T follicular helper cell (primary cell): ENCODE data around the gene ASTN2.

Experiments
- DNase-seq: peaks from one replicate; pipeline ENCODE4 v3.0.0-alpha.2; 2020; ENCODE audit warnings: low read depth

ASTN2 gene

DNA sequence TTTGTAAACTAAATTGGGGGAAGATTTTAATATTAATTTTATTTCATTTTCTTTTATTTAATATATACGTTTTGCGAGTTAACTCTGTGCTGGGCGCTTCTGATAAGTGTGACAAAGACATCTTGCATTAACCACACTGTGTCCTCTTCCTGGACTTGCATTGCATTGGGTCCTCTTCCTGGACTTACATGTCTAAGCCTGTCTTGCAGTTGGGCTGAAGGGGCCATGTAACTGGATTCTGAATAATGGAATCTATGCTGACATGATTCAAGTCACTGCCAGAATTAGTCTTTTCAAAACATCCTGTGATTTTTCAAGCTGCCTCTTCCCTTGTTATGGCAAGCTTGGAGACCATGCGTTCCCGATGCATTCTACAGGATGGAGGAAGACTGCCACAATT lies 605.2 kb downstream of the ASTN2 start:
- no peak for DNase-seq

DNA sequence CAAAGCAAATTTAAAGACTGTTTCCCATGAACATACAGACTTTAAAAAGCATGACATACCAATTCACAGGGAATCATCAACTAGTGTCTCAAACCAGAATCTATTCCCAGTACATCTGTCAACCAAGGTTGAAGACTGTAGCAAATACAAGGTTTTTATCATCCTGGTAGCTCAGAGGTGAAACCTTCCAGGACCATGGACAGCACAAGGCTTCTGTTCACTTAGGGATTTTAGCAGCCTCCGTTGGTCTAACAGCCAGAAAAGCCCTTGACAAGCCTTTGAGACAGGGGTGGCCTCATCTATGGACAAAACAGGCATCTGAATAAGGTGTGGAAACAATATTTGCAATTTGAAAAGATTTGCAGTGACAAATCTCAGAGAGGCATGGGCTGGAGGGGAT lies 608.8 kb downstream of the ASTN2 start:
- DNase-seq, result no peak

DNA sequence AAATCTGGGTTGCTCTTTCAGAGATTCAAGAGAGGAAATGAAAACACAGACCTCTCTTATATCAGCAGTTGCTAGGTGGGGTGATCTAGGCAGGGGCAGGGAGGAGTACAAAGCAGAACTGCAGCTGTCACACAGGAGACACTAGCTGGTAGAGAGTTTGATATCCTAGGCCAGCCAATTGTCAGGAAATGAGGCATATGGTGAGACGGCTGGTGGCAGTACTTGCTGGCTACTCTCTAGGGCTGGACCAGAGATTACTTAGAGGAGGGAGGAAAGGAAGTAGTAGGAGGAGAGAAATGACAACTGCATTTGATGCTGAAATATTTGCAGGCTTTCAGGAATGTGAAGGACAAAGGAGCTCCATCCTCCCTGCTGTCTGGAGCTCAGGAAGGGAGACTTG lies 614.0 kb downstream of the ASTN2 start:
- no peak for DNase-seq

DNA sequence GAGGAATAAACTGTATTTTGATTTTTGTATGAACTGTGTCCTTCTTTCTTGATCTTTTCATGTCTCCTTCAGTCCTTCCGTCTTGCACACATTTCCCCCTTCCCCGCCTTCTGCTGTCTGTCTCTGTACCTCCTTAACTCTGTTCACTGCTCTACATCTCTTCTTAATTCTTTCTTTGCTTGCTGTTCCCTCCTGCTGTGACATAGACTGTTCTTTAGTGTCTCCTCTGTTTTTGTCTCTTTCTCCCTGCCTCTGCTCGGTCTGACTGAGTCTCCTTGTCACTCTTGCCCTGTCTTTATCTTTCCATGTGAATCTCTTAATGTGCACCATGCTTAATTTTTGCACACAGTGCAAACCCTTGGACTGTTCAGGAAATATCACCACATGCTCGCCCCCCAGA lies 614.8 kb downstream of the ASTN2 start:
- DNase-seq, result no peak

DNA sequence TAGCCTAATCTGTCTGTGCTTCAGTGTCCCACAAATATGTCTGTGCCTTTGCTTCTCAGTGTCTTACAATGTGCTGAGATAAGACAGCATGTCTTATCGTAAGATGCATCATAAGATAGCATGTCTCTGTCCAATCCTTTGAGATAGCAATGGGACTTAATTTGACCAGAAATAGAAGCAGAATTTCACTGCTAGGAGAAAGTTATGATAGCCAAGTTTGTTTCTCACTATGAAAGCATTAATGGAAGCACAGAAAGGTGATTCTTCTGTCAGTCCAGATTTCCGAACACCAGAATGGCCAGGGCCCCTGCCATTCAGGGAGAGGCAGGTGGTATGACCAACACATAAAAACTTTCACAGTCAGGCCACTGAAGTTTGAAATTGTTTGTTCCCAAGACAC lies 616.3 kb downstream of the ASTN2 start:
- DNase-seq, result no peak

DNA sequence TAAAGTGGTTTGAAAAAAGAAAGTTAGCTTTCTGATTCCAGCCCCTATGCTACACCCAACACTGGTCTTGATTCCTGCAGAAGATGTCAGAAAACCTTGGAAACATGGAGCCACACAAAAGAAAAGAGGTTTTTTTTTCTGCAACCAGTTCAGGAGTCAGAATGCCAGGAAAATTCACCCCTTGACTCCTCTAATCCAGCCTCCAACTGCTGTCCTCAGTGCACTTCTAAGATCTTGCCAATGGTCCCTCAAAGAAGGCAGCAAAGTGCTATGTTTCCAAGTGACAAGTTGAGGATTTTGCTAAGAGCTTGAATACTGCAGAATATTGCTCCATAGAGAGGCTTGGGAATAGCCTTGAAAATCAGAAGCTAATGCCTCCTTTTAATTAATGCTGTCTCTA lies 617.6 kb downstream of the ASTN2 start:
- no peak for DNase-seq

DNA sequence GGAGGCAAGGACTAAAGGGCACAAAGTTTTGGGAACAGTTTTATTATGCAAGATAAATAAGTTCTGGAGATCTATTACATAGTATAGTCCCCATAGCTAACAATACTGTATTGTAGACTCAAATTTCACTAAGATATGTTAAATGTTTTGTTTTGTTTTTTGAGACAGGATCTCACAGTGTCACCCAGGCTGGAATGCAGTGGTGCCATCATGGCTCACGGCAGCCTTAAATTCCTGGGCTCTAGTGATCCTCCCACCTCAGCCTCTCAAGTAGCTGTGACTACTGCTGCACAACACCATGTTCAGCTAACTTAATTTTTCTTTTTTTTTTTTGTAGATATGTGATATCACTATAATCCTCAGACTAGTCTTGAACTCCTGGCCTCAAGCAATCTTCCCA lies 618.2 kb downstream of the ASTN2 start:
- DNase-seq, result no peak

DNA sequence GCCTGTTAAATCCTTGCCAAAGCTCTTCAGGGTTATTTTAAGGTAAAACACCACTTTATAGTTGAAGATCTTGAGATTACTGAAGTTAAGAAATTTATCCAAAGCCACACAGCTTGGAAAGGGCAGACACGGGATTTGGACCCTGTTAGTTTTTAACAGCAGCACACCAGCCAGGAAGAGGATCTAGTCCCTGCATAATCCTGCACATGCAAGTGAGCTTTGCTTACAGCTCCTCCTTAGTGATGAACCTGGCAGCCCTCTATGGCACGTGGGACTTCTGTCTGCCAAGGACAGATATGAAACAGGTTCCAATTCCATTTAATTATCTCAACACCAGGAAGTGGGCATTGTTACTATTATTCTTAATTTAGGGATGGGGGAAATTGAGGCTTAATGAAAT lies 619.0 kb downstream of the ASTN2 start:
- DNase-seq, result no peak

DNA sequence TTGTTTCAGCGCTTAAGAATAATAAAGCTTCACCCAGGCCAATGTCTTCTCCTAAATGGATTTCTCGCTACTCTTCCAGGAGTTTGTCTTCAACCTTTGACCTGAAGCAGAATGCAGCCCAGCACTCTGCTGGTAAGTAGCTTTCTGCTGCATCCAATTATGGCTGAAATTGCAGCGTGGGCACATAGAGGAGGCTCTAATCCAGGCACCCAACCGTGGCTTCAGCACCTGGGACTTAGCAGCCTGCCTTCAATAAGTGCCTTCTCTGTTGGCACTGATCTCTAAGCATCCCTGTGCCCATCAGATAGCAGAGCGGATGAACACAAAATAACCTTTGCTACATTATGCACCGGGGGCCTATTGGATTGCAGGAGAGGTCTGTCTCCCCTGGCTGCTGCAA lies 622.6 kb downstream of the ASTN2 start:
- no peak for DNase-seq

DNA sequence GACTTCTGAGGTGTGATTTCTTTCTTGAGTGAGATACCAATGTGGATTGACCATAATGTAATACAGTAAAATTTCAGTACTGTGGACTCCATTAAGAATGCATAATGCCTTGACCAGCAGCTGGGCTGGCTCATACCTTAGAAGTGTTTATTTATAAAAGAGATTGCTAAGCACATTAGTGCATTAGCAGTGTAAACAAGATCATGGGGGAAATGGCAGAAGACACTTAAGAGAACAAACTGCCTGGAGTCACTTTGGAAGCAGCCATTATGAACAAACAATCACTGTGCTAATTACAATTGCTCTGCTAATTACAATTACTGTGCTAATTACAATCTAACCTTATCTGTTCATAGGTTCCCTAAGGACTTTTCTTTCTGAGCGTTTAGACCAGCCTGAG lies 623.5 kb downstream of the ASTN2 start:
- no peak for DNase-seq

DNA sequence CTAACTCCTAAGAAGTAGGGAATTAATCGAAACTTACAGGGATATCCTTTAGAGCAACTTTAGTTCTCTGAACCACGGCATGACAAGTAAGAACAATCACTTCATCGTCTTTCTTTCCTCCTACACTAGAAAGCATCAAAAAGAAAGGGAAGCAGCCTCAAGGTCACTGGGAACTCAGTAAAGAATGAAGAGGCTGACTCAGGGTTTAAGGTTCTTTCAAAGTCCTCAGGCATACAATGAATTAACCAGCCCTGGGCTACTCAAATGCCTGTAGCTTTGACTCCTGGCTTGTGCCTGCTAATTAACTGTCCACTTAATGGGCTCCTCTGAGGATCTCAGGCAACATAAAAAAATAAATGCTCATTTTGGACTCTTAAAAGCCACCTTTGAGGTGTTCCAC lies 625.8 kb downstream of the ASTN2 start:
- no peak for DNase-seq

DNA sequence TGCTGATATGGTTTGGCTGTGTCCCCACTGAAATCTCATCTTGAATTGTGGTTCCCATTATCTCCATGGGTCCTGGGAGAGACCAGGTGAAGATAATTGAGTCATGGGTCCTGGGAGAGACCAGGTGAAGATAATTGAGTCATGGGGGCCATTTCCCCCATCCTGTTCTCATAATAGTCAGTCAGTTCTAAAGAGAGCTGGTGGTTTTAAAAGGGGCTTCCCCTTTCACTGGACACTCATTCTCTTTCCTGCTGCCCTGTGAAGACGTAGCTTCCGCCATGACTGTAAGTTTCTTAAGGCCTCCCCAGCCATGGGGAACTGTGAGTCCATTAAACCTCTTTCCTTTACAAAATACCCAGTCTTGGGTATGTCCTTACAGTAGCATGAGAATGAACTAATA lies 628.1 kb downstream of the ASTN2 start:
- no peak for DNase-seq

DNA sequence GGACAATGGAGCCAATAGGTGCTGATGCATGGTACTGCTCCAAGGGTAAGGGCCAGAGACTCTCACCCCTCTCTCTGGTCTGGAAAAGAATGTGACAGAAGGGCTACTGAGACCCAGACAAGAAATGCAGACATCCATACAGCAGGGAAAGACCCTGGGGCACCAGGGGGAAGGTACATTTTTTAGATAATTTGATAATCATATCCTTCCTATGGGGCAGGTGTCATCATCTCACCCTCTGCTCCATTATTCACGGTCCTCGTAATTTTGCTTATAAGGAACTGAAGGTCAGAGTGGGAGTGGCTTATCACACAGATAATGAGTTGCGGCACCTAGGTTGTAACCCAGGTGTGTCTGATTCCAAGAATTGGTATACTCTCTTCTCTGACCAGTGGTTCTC lies 637.7 kb downstream of the ASTN2 start:
- DNase-seq, result no peak

DNA sequence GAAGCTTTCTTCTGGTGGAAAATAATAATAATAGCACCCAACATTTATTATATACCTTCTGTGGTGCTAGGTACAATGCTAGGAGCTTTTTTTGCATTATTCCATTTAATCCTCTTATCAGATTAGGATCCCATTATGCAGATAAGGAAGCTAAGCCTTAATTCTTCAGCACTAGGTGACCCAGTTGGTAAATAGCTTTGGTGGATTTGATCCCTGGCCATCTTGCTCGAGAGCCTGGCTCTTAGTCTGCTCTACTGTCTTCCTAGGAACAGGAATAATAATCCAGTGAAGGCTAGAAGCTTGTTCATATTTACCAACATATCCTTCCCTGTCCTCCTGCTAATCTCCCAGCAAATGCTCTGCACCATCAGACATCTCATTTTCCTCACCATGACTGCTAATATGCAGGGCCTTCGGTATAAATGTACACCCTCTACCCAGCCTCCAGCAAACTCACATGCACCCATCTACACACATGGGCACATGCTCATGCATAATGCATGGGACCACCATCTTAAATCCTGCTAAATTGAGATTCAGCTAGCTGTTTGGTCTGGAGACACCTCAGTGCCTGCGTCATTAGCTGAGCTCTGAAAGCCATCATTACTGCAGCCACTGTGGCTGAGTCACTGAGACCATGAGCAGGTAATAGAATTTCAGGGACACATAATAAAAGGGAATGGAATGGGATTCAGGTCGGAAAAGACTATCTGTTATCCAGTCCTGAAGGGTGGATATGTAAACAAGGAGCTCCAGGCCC lies 640.3 kb downstream of the ASTN2 start:
- DNase-seq, result no peak

DNA sequence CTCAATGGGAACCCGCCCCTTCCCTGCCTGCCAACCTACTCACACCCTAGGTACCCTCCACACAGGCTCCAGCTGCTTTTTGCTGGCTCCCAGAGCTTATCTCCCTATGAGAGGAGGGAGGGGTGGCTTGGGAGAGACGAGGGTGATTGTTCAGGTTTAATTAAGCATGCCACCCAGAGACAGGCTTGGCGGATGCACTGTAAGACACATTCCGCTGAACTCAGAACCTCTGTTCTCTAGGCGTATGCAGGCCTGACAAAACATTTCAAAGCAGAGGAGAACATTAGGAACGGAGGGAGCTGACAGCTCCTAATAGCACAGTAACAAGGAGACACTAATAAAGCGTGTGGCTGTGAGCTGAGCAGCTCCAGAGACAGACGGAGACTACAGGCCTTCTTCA lies 647.6 kb downstream of the ASTN2 start:
- DNase-seq, result no peak

DNA sequence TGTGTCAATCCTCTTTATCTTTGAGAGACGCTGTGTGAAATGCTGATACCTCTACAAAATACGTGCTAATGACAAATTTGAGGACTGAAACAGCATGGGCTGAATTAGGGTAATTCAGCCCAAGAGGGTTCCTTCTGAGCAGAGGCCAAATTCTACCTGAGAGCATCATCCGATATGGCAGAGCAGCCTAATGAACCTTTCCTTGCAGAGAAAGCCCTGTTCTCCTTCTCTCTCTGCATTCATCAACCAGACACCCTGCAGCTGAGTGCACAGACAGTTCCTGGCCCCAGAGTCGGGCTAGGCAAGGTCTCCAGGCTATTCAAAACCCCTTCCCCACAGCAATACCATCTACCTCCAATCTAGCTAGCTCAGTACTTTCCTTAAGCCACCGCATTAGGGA lies 649.8 kb downstream of the ASTN2 start:
- no peak for DNase-seq

DNA sequence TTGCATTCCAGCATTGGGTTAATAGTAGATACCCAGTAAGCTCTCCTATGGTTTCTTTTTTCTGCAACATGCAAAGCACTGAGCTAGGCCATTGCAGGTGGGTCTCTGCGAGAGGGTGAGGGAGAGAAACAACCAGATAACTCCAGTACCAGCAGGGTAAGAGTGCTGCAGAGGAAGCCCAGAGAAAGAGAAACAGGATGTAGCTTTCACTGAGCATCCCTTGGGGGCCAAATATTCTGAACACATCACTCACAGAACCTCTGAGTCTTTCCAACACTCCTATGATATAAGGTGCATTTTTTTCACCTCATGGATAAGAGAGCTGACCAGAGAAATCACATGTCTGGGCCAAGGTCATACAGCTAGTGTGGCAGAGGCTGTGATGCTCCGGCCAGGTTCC lies 651.1 kb downstream of the ASTN2 start:
- DNase-seq, result no peak

DNA sequence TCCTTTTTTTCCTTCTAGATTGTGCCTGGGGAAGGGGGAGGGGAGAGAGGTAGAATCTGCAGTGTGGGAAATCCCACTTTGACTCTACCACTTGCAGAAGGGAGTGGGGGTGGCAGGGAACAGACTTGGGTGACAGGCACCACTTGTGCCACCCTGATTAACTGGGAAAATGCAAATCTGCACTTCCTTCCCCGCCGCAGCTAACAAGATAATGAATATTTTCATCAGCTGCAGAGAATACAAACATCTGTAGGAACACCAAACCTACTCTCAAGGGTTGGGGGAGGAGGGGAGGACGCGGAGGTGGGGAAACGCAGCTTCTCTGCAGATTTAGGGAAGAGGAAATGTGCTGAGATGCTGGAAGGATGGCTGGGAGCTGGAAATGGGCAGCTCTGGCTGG lies 654.2 kb downstream of the ASTN2 start:
- DNase-seq, result no peak

DNA sequence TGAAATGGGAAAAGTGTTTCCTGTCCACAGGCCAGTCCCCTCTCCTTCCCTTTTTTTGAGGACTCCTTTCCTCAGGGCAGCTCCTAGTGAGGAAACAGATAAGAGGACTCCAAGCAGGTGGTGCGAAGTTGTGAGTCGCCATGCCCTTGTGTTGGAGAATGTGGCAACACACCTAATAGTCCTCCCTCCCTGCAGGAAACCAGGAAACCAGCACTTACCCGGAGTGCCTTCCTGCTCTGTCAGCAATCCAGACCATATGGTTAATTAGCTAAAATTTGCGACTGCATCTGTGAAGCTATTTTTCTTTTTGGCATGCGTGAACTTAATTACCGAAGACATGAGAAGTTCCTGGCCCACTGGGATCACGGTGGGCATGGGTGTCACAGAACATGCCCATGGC lies 657.8 kb downstream of the ASTN2 start:
- no peak for DNase-seq

DNA sequence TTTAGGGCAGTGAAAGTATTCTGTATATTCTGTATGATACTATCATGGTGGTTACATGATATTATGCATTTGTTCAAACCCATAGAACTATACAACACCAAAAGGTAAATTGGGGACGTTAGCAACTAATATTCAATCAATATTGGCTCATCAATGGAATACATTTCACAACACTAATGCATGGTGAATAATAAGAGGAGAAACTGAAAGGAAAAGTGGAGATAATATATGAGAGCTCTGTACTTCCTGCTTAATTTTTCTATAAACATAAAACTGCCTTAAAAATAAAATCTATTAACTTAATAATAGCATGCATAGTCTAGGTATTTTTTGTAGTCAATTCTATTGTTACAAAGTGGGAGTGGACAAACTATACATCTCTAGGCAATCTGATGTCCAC lies 661.5 kb downstream of the ASTN2 start:
- DNase-seq, result no peak

DNA sequence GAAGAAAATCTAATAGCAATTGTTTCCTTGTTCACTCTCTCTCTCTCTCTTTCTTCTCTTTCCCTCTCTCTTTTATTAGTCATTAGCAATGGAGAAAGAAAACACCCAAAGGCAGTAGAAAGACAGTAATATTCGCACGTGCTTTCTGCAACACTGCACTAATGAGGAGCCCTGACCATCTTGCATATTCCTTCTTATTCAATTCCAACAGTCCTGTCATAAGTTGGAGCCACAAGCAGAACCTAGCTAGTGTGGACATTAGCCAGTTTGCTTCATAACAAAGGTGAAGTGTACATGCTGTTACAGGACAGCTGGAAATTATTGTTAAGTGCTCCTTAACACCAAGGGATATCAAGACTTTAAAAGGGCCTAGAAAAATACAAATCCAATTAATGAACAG lies 664.3 kb downstream of the ASTN2 start:
- DNase-seq, result no peak

DNA sequence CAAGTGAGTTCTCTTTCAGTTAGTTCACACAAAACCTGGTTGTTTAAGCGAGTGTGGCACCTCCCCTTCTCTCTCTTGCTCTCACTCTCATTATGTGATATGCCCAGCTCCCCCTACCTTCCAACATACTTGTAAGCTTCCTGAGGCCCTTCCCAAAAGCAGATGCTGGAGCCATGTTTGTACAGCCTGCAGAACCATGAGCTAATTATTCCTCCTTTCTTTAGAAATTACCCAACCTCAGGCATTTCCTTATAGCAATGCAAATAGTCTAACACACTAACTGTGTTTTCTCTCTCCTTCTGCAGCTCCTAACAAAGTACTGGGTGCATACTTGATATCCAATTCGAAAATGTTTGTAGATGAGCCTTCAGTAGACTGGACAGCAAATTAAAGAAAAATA lies 665.1 kb downstream of the ASTN2 start:
- DNase-seq, result no peak

DNA sequence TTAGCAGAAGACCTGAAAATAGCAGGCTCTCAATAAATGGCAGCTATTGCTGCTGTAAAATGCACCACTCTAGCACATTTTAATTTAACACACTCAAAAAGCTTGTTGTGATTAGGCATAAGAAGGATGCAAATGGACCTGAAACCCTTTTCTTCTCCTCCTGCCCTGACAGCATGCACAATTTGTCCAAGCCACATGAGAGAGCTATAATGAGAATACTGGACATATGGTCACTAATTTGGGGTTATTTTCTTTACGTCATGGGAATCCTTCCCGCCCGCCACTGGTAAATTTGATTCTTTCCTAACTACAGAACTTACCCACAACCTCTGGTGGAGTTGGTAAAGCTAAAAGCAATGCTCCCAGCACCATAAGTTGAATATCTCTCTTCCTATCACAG lies 665.7 kb downstream of the ASTN2 start:
- no peak for DNase-seq

DNA sequence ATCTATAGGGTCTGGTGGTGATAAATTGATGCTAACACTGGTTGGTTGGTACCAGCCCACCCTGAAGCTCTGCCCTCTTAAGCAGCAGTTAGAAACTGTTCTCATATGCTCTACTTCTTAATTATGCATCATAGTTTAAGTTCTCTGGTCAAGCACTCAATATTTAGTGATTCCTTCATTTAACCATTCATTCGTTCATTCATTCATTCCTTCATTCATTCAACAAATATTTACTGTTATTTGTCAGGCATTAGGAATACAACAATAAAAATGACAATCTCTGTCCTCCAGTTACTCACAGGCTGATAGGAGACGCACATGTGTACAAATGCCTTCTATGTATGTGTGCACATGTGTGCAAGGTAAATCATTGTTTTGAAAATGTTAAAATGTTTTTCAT lies 673.1 kb downstream of the ASTN2 start:
- DNase-seq, result no peak
